AML-193 (cell line): ENCODE results near the gene PCTP.

Experiments
- DNase-seq, 2 experiments: peaks; one replicate each; lab custom pipeline; 2025; lab: John Stamatoyannopoulos, UW

Gene PCTP

GRCh38 chr17:55757659-55758058 lies 6.8 kb downstream of the PCTP start:
- DNase-seq: no peak

- DNase-seq: no peak
Measured at GRCh38 chr17:55758171-55758570, 7.3 kb downstream of the PCTP start.

GRCh38 chr17:55760643-55761355 lies 9.9 kb downstream of the PCTP start:
- no peak for DNase-seq

GRCh38 chr17:55762086-55762858 lies 11.4 kb downstream of the PCTP start:
- no peak for DNase-seq

- DNase-seq: peak; percentile 46 to 59
Measured at GRCh38 chr17:55763856-55764255, 13.0 kb downstream of the PCTP start.

GRCh38 chr17:55764610-55765009 lies 13.8 kb downstream of the PCTP start:
- DNase-seq: no peak

- DNase-seq: no peak
Measured at GRCh38 chr17:55765472-55765871, 14.6 kb downstream of the PCTP start.

GRCh38 chr17:55768936-55769624 lies 18.2 kb downstream of the PCTP start:
- DNase-seq: no peak

GRCh38 chr17:55769625-55770000 lies 18.8 kb downstream of the PCTP start:
- peak in 1 of 2 experiments; percentile 25 for DNase-seq

- peak; percentile 65 to 66 for DNase-seq
Measured at GRCh38 chr17:55770196-55770870, 19.5 kb downstream of the PCTP start.

GRCh38 chr17:55772086-55772485 lies 21.2 kb downstream of the PCTP start:
- DNase-seq: no peak

- no peak for DNase-seq
Measured at GRCh38 chr17:55773671-55774070, 22.8 kb downstream of the PCTP start.

GRCh38 chr17:55774846-55775271 lies 24.0 kb downstream of the PCTP start:
- no peak for DNase-seq

- DNase-seq: no peak
Measured at GRCh38 chr17:55776271-55776670, 25.4 kb downstream of the PCTP start.

- no peak for DNase-seq
Measured at GRCh38 chr17:55777471-55777971, 26.7 kb downstream of the PCTP start.

- no peak for DNase-seq
Measured at GRCh38 chr17:55778389-55779118, 27.7 kb downstream of the PCTP start.

GRCh38 chr17:55783684-55784245 lies 32.9 kb downstream of the PCTP start:
- no peak for DNase-seq

- no peak for DNase-seq
Measured at GRCh38 chr17:55784666-55785065, 33.8 kb downstream of the PCTP start.

- DNase-seq: no peak
Measured at GRCh38 chr17:55785181-55785580, 34.3 kb downstream of the PCTP start.

GRCh38 chr17:55793272-55793671 lies 42.4 kb downstream of the PCTP start:
- no peak for DNase-seq
